HepG2 (cell line): ENCODE data around the gene ARHGDIG. TPM values are rescaled to one million over a fixed set of nuclear protein-coding genes. Genes with fewer than 3 reads are reported as not detected.

ENCODE experiments used
- ATAC-seq: fragments of 200-7000 bp; cut with Tn5 transposase; 3 replicates; pipeline ENCODE4 v1.9.1; 2020; ENCODE audit warnings: mild to moderate bottlenecking, moderate library complexity
- BruUV-seq: library from RNA; stranded (reverse); fragments of 400-500 nt; replicated peaks from 2 replicates; lab custom pipeline; 2021; lab: Mats Ljungman, UMichigan
- CTCF ChIA-PET: fragments of 300-600 bp; formaldehyde crosslinking; extraction: SDS; loops from one replicate; lab custom pipeline; 2021; ENCODE audit warnings: low total read pairs, inconsistent platforms, low intra/inter-chr PET ratio; lab: Yijun Ruan, JAX
- POLR2A ChIA-PET: fragments of 350-600 bp; sonication (Branson Sonifier 250); formaldehyde crosslinking; loops from one replicate; lab custom pipeline; 2020; ENCODE audit warnings: antibody characterized with exemption, inconsistent platforms; lab: Yijun Ruan, JAX
- DNase-seq: peaks from one replicate; pipeline ENCODE4 v3.0.0-alpha.2; 2015; ENCODE audit warnings: low spot score
- FAIRE-seq: peaks from 3 replicates; lab custom pipeline; 2011; peaks lifted over from hg19 to GRCh38; lab: Jason Lieb, UNC
- H2AFZ ChIP-seq: one replicate; pipeline ENCODE4 v1.6.1; 2011; ENCODE audit warnings: low read length, inconsistent platforms
- H3K27ac ChIP-seq: fragments of 300-600 bp; 3 replicates; pipeline ENCODE4 v1.8.0; 2011; ENCODE audit warnings: mixed run types, mild to moderate bottlenecking, mixed read lengths, low read length, inconsistent platforms; ENCODE audit not compliant: insufficient read depth; ENCODE audit errors: extremely low read length
- H3K27me3 ChIP-seq, 2 experiments: fragments of 200-600 bp in 1 of 2; 2 replicates in 1 of 2; 3 replicates in 1 of 2; pipeline versions ENCODE4 v1.6.0 to v1.8.0; 2011; ENCODE audit warnings: low read length in 2 of 2, mild to moderate bottlenecking in 2 of 2, moderate library complexity in 2 of 2, inconsistent platforms in 1 of 2; ENCODE audit not compliant: insufficient read depth in 2 of 2, control insufficient read depth in 1 of 2
- H3K36me3 ChIP-seq, 2 experiments: fragments of 200-600 bp in 1 of 2; replicated peaks in 1 of 2; 2 replicates in 1 of 2; 3 replicates in 1 of 2; pipeline versions ENCODE4 v1.5.1 to v1.8.0; 2011; ENCODE audit warnings: low read length in 2 of 2, inconsistent platforms in 1 of 2; ENCODE audit not compliant: insufficient read depth in 2 of 2, control insufficient read depth in 1 of 2
- H3K4me1 ChIP-seq: 2 replicates; pipeline ENCODE4 v1.5.1; 2012; ENCODE audit warnings: low read length, inconsistent platforms; ENCODE audit not compliant: insufficient read depth
- H3K4me2 ChIP-seq: 2 replicates; pipeline ENCODE4 v1.6.0; 2011; ENCODE audit warnings: low read depth, low read length, inconsistent platforms
- H3K4me3 ChIP-seq, 3 experiments: fragments of 200-600 bp in 1 of 3; sonication (generic), shearing (Covaris generic) in 1 of 3; replicated peaks in 1 of 3; 2 replicates each; pipeline ENCODE4 v1.5.1; 2011 to 2016; ENCODE audit warnings: low read length in 3 of 3, inconsistent platforms in 2 of 3, low read depth in 2 of 3, mild to moderate bottlenecking in 2 of 3, control low read depth in 1 of 3, mixed read lengths in 1 of 3; ENCODE audit not compliant: insufficient read depth in 1 of 3
- H3K79me2 ChIP-seq: one replicate; pipeline ENCODE4 v1.6.1; 2011; ENCODE audit warnings: low read length, inconsistent platforms; ENCODE audit not compliant: insufficient read depth
- H3K9ac ChIP-seq: 2 replicates; pipeline ENCODE4 v1.6.0; 2011; ENCODE audit warnings: mild to moderate bottlenecking, low read depth, low read length, inconsistent platforms; ENCODE audit not compliant: insufficient read depth
- H3K9me3 ChIP-seq: 2 replicates; pipeline ENCODE4 v1.5.1; 2012; ENCODE audit warnings: mild to moderate bottlenecking, low read length
- H4K20me1 ChIP-seq: 2 replicates; pipeline ENCODE4 v1.6.0; 2011; ENCODE audit warnings: inconsistent platforms, mild to moderate bottlenecking, low read length, moderate library complexity; ENCODE audit not compliant: insufficient read depth
- AGO2 ChIP-seq: fragments of 200-400 bp; formaldehyde crosslinking; optimal IDR thresholded peaks from 2 replicates; pipeline ENCODE3; 2017; ENCODE audit warnings: mild to moderate bottlenecking, low read depth, low read length, moderate library complexity
- LCORL ChIP-seq, 2 experiments: fragments of 450-650 bp in 1 of 2; sonication (generic) in 1 of 2; formaldehyde crosslinking in 1 of 2; IDR thresholded peaks; 2 replicates each; pipeline versions ENCODE4 v1.5.0 to v1.6.1; 2017 to 2020; ENCODE audit warnings: antibody characterized with exemption in 1 of 2, missing genetic modification reagents in 1 of 2
- ZNF564 ChIP-seq: sonication (generic); formaldehyde crosslinking; IDR thresholded peaks from 2 replicates; pipeline ENCODE4 v1.8.1; 2023; ENCODE audit warnings: mild to moderate bottlenecking, missing genetic modification reagents
- WGBS: methylation state at CpG from one replicate; pipeline ENCODE4 v1.1.6; 2017; ENCODE audit warnings: low lambda C conversion rate; 5-methylcytosine and 5-hydroxymethylcytosine counted together
- in situ Hi-C: cut with HindIII; loops from 2 replicates; pipeline ENCODE4 v1.10.0; 2017; ENCODE audit warnings: low pct_unique_long_range_greater_than_20kb; ENCODE audit not compliant: extremely low pct_ligation_motif_present
- intact Hi-C: fragments of 100-400 bp; cut with micrococcal nuclease; formaldehyde crosslinking; loops from one replicate; pipeline ENCODE4 v1.10.0; 2022; ENCODE audit not compliant: unreplicated experiment
- polyA plus RNA-seq, 8 experiments: library from polyadenylated mRNA; depleted of rRNA in 3 of 8; stranded (reverse) in 7 of 8; unstranded in 1 of 8; fragments of >200 nt; fragmentation: Illumina TruSeq in 4 of 8; extraction: Trizol in 4 of 8; gene quantifications; 2 replicates each; pipeline versions ENCODE4 v1.2.1 to v1.2.3, GENCODE V29; 2011 to 2016; ENCODE audit warnings: low read depth in 4 of 8, missing spikeins in 1 of 8, mixed read lengths in 1 of 8; ENCODE audit not compliant: insufficient read depth in 1 of 8
- total RNA-seq, 5 experiments: library from RNA; depleted of rRNA; stranded (reverse); fragments of >200 nt; fragmentation: Illumina TruSeq; extraction: Trizol; gene quantifications; 2 replicates each; pipeline ENCODE4 v1.2.3, GENCODE V29; 2016; ENCODE audit warnings: low read depth in 1 of 5

Gene ARHGDIG
- total and polyA plus RNA-seq, 2 of the 13 experiments (the other 11 are each of a cell fraction or from before 2014, with no cell fraction given), result 0.24 to 0.48 TPM

- H3K4me3 ChIP-seq, result no peak overlapping the region
- CTCF ChIA-PET, result no interaction called here
- POLR2A ChIA-PET, result no interaction called here
- in situ Hi-C loops (no loop called here), intact Hi-C loops (no loop called here)
- no peaks in the 10 kb centered on the region for H4K20me1 ChIP-seq
- H3K9ac ChIP-seq, result no peak overlapping the region
- H3K36me3 ChIP-seq, result peaks cover 20 to 63% of the 10 kb centered on the region in 2 experiments; a peak in 4 of 5 replicates
- no peaks in the 10 kb centered on the region for H3K9me3 ChIP-seq
- no peak for DNase-seq
- H2AFZ ChIP-seq, result no peak overlapping the region
- BruUV-seq, result no TSS peak
- 98% methylated on average over 20 of the region's 32 CpGs for WGBS
- TF ChIP-seq AGO2 (peak; percentile 21), ZNF564 (no peak)
- TF ChIP-seq, all 625 proteins: peak for 1
- H3K4me2 ChIP-seq, result no peak overlapping the region
- FAIRE-seq, result no peak
- no peaks in the 10 kb centered on the region for H3K79me2 ChIP-seq
- H3K27ac ChIP-seq, result no peak overlapping the region
- H3K27me3 ChIP-seq, result no peaks in the 10 kb centered on the region
- no peaks in the 10 kb centered on the region for H3K4me1 ChIP-seq
- no peak for ATAC-seq
These were observed 12.8 kb downstream of the ARHGDIG start for GRCh38 chr16:293043-293775.

GRCh38 chr16:296276-296675, 15.9 kb downstream of the ARHGDIG start:
- H3K79me2 ChIP-seq, result no peaks in the 10 kb centered on the region
- H2AFZ ChIP-seq, result no peak overlapping the region
- no peaks in the 10 kb centered on the region for H3K9me3 ChIP-seq
- WGBS, result 100% methylated on average over 1 of the region's 14 CpGs
- DNase-seq, result no peak
- intact Hi-C loops (no loop called here), in situ Hi-C loops (no loop called here)
- no peaks in the 10 kb centered on the region for H3K27me3 ChIP-seq
- POLR2A ChIA-PET, result no interaction called here
- no peak for TF ChIP-seq LCORL (IDR thresholded peaks at IDR 0.05)
- TF ChIP-seq LCORL (CRISPR knock-in tag; IDR thresholded peaks at IDR 0.05), result no peak
- peak; percentile 52 for TF ChIP-seq AGO2
- FAIRE-seq, result no peak
- no peaks in the 10 kb centered on the region for H4K20me1 ChIP-seq
- no peaks in the 10 kb centered on the region for H3K4me1 ChIP-seq
- no peak overlapping the region for H3K27ac ChIP-seq
- H3K4me3 ChIP-seq, result no peak overlapping the region
- CTCF ChIA-PET, result no interaction called here
- BruUV-seq, result no TSS peak
- ATAC-seq, result no peak; the same call in 2 of the 3 replicates
- H3K9ac ChIP-seq, result no peak overlapping the region
- H3K36me3 ChIP-seq, result peaks cover 14 to 40% of the 10 kb centered on the region in 2 experiments; a peak in 4 of 5 replicates
- H3K4me2 ChIP-seq, result no peak overlapping the region
